Measurements from ENCODE around the gene EPHB4. TPM values are rescaled to one million over a fixed set of nuclear protein-coding genes. Genes with fewer than 3 reads are reported as not detected.

EPHB4 gene
- total RNA-seq, 1 donor from 2014 or later: 48.8 TPM

Other genes starting within 250 kb of the EPHB4 start
- 31.6 TPM for gene LRCH4, start 241.4 kb downstream of the EPHB4 start, total RNA-seq
- 1.0 TPM for gene FBXO24, start 241.2 kb downstream of the EPHB4 start, total RNA-seq
- gene PCOLCE, start 225.2 kb downstream of the EPHB4 start, total RNA-seq: 71.8 TPM
- 20.3 TPM for gene MOSPD3, start 215.0 kb downstream of the EPHB4 start, total RNA-seq
- 689 TPM for gene TFR2, start 186.0 kb downstream of the EPHB4 start, total RNA-seq
- not detected for gene ACTL6B, start 171.1 kb downstream of the EPHB4 start, total RNA-seq
- gene GNB2, start 153.8 kb downstream of the EPHB4 start, total RNA-seq: 80.9 TPM
- gene GIGYF1, start 133.3 kb downstream of the EPHB4 start, total RNA-seq: 21.6 TPM
- 28.5 TPM for gene POP7, start 121.4 kb downstream of the EPHB4 start, total RNA-seq
- gene EPO, start 107.1 kb downstream of the EPHB4 start, total RNA-seq: 6.4 TPM
- gene ZAN, start 93.9 kb downstream of the EPHB4 start, total RNA-seq: 0.03 TPM
- gene SLC12A9, start 25.2 kb upstream of the EPHB4 start, total RNA-seq: 10.1 TPM
- 24.6 TPM for gene TRIP6, start 39.9 kb upstream of the EPHB4 start, total RNA-seq
- 53.9 TPM for gene SRRT, start 47.6 kb upstream of the EPHB4 start, total RNA-seq
- gene UFSP1, start 62.2 kb upstream of the EPHB4 start, total RNA-seq: 1.8 TPM
- gene ACHE, start 68.4 kb upstream of the EPHB4 start, total RNA-seq: 0.48 TPM
- 9.4 TPM for gene MUC3A, start 122.0 kb upstream of the EPHB4 start, total RNA-seq
- 0.05 TPM for gene MUC12, start 142.0 kb upstream of the EPHB4 start, total RNA-seq
- gene MUC17, start 192.6 kb upstream of the EPHB4 start, total RNA-seq: not detected

Data from left lobe of liver (tissue), 1 donor.